Measurements from ENCODE around the gene ERC2.
"Not testable (repeated sequence)": the region's sequence is repeated elsewhere in the genome, so short reads cannot be mapped to it uniquely, and the experiment has no call there.

ERC2 gene

GRCh38 chr3:55505102-55505501 lies 963.2 kb downstream of the ERC2 start:
- ATAC-seq, result not testable (repeated sequence)

GRCh38 chr3:55501905-55502304 lies 966.4 kb downstream of the ERC2 start:
- ATAC-seq, result no peak

- ATAC-seq, result no peak
Measured at GRCh38 chr3:55500555-55501330, 967.5 kb downstream of the ERC2 start.

GRCh38 chr3:55498520-55498919 lies 969.7 kb downstream of the ERC2 start:
- no peak for ATAC-seq

GRCh38 chr3:55497250-55497649 lies 971.0 kb downstream of the ERC2 start:
- no peak for ATAC-seq

GRCh38 chr3:55494976-55495375 lies 973.3 kb downstream of the ERC2 start:
- ATAC-seq, result no peak

- ATAC-seq, result no peak
Measured at GRCh38 chr3:55492976-55493375, 975.3 kb downstream of the ERC2 start.

- no peak for ATAC-seq
Measured at GRCh38 chr3:55491296-55491816, 976.9 kb downstream of the ERC2 start.

- no peak for ATAC-seq
Measured at GRCh38 chr3:55490276-55490913, 977.9 kb downstream of the ERC2 start.

- no peak for ATAC-seq
Measured at GRCh38 chr3:55489798-55490132, 978.5 kb downstream of the ERC2 start.

GRCh38 chr3:55488398-55489055 lies 979.7 kb downstream of the ERC2 start:
- no peak for ATAC-seq

- ATAC-seq, result no peak
Measured at GRCh38 chr3:55487381-55488241, 980.7 kb downstream of the ERC2 start.

GRCh38 chr3:55486857-55487380 lies 981.3 kb downstream of the ERC2 start, which contains the start of gene WNT5A:
Gene WNT5A (minus strand): TSS chr3:55487306. CDS start chr3:55486985, 321 bp downstream.
- ATAC-seq, result no peak

GRCh38 chr3:55486101-55486856 lies 982.0 kb downstream of the ERC2 start:
- no peak for ATAC-seq

- ATAC-seq, result no peak
Measured at GRCh38 chr3:55484801-55485791, 983.2 kb downstream of the ERC2 start.

GRCh38 chr3:55484191-55484689 lies 984.0 kb downstream of the ERC2 start:
- ATAC-seq, result no peak

- no peak for ATAC-seq
Measured at GRCh38 chr3:55483196-55484095, 984.8 kb downstream of the ERC2 start.

- no peak for ATAC-seq
Measured at GRCh38 chr3:55482496-55483195, 985.6 kb downstream of the ERC2 start.
